OCI-LY3 (cell line): ENCODE results near the gene GLIS1.

Experiments
- EZH2phosphoT487 ChIP-seq: fragments of 200-600 bp; shearing (Covaris generic); IDR thresholded peaks from 2 replicates; pipeline ENCODE4 v1.6.1; 2018; ENCODE audit warnings: antibody characterized with exemption, mixed run types, low read depth
- TF ChIP-seq, protein P1 (sequence below): fragments of 200-600, 300-600 bp; sonication (generic); IDR thresholded peaks from 2 replicates; pipeline ENCODE4 v1.5.1; 2014; ENCODE audit warnings: antibody characterized with exemption, low read length, low read depth

DNA sequence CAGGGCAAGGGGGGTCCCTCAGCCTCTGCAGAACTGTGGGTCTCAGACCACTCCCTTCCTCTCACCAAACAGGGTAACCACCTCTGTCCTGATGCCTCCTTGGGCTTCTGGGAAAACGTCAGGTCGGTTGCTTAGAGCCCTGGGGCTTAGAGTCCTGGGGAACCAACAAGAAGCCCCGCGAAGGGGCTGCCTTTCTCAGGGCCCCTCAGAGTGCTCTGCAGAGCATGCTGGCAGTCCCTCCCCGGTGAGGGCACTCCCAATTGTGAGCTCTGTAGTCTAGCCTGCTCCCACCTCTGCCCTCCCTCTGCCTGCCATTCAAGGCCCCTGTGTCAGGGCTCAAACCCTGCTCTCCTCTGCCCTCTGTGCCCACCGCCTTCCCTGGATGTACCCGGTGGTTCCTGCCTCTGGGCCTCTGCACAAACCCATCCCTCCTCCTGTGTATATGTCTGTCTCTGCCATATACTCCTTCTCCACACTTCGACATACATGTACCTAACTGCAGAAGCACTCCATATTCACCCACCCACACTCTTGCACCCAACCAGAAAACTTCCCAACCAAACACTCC is 187.5 kb downstream of the GLIS1 start:
- TF ChIP-seq, protein P1, sequence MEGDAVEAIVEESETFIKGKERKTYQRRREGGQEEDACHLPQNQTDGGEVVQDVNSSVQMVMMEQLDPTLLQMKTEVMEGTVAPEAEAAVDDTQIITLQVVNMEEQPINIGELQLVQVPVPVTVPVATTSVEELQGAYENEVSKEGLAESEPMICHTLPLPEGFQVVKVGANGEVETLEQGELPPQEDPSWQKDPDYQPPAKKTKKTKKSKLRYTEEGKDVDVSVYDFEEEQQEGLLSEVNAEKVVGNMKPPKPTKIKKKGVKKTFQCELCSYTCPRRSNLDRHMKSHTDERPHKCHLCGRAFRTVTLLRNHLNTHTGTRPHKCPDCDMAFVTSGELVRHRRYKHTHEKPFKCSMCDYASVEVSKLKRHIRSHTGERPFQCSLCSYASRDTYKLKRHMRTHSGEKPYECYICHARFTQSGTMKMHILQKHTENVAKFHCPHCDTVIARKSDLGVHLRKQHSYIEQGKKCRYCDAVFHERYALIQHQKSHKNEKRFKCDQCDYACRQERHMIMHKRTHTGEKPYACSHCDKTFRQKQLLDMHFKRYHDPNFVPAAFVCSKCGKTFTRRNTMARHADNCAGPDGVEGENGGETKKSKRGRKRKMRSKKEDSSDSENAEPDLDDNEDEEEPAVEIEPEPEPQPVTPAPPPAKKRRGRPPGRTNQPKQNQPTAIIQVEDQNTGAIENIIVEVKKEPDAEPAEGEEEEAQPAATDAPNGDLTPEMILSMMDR = no peak
- TF ChIP-seq EZH2phosphoT487 = no peak
